ENCODE results near the gene KCNH2. TPM values are rescaled to one million over a fixed set of nuclear protein-coding genes. Genes with fewer than 3 reads are reported as not detected.

Gene KCNH2
- total and polyA plus RNA-seq, 2 of the 8 experiments (the other 6 are each of a cell fraction or from before 2014, with no cell fraction given): 8.0 to 15.0 TPM

DNA sequence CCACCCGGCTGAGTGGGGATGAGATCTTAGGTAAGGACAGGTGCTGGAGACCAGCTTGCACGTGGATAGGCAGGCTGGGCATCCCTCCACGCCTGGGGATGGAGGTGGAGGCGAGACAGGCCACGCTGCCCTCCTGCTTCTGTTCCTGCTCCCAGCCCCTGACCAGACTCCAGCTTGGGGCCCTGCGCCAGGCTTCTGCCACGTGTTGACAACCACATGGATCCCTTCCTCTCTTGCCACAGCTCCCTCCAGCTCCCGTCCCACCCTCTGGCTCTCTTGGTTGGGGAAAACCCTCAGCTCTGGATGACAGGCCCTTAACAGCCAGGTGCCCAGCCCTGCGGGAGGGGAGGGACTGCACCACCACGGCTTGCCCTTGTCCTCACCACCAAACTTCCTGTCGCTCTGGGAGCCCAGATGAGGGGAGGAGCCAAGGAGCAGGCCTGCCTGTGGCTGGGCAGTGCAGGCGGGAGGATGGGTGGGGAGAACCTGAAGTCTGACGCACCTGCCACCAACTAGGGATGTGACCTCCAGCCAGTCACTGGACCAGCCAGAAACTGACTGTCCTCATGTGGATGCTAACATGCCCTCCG, 36.0 kb downstream of the KCNH2 start:
- H4K5ac ChIP-seq (ENCODE audit: insufficient read length, low read depth, low read length): no peak overlapping the region
- H2BK12ac ChIP-seq (ENCODE audit: low read depth, low read length): no peak overlapping the region
- H3K27ac ChIP-seq (ENCODE audit: low read depth, low read length): no peak overlapping the region
- POLR2A ChIA-PET (ENCODE audit: partially characterized antibody): no interaction called here
- no peaks in the 10 kb centered on the region for H3K23me2 ChIP-seq (ENCODE audit: low read depth, low read length)
- peak overlapping the region; percentile 62; the same call in 1 of the 2 replicates for H4K8ac ChIP-seq (ENCODE audit: extremely low read depth, insufficient read depth, low read length)
- H3K79me1 ChIP-seq (ENCODE audit: low read depth, low read length): no peaks in the 10 kb centered on the region
- WGBS, 2 experiments (ENCODE audit: extremely low coverage in 1 of 2, insufficient coverage in 1 of 2, insufficient read length in 1 of 2, insufficient replicate concordance in 2 of 2, low coverage in 1 of 2, low lambda C conversion rate in 2 of 2, missing lambda C conversion rate in 1 of 2): 67% methylated on average over 11 of the region's 14 CpGs; no CpG with 5 or more reads in 1 of the 2 experiments
- H2BK20ac ChIP-seq (ENCODE audit: low read length): no peak overlapping the region
- peaks cover 0 to 9% (median 4%) of the 10 kb centered on the region in 4 experiments; a peak in 2 of 7 replicates for H3K27me3 ChIP-seq (replicated peaks in 1 of 4; ENCODE audit: control insufficient read depth in 3 of 4, extremely low read depth in 1 of 4, insufficient read depth in 3 of 4, low read length in 3 of 4)
- no peak overlapping the region for H3K9ac ChIP-seq (replicated peaks in 1 of 4; ENCODE audit: extremely low read depth in 1 of 4, low read depth in 3 of 4, low read length in 3 of 4)
- H3K4me1 ChIP-seq (replicated peaks in 1 of 4; ENCODE audit: control insufficient read depth in 3 of 4, insufficient read depth in 4 of 4, low read length in 3 of 4): peaks cover 0 to 24% (median 12%) of the 10 kb centered on the region in 4 experiments; a peak in 6 of 7 replicates
- no peak overlapping the region for H3K14ac ChIP-seq (ENCODE audit: insufficient read length)
- FAIRE-seq: no peak
- H3K4me3 ChIP-seq (ENCODE audit: extremely low read depth in 1 of 4, insufficient read depth in 2 of 4, low read depth in 3 of 4, low read length in 4 of 4): no peak overlapping the region
- no peaks in the 10 kb centered on the region for H3K36me3 ChIP-seq (ENCODE audit: control insufficient read depth in 2 of 4, insufficient read depth in 4 of 4, low read length in 3 of 4)
- no peak overlapping the region for H3K4ac ChIP-seq (replicated peaks; ENCODE audit: insufficient read length, low read depth, low read length)
- no peaks in the 10 kb centered on the region for H3K79me2 ChIP-seq (ENCODE audit: control insufficient read depth in 1 of 2, insufficient read depth in 2 of 2, low read length in 2 of 2)
- H2AFZ ChIP-seq (ENCODE audit: low read length): no peak overlapping the region
- H3K4me2 ChIP-seq (ENCODE audit: insufficient read depth in 1 of 2, low read depth in 2 of 2, low read length in 2 of 2): no peak overlapping the region; a peak in 1 of 4 replicates
- no peak for DNase-seq (ENCODE audit: low read depth in 1 of 2, low spot score in 2 of 2)
- H2BK120ac ChIP-seq (replicated peaks; ENCODE audit: low read depth, low read length): no peak overlapping the region
- H3K9me3 ChIP-seq (ENCODE audit: insufficient read depth in 2 of 2, low read depth in 1 of 2, low read length in 1 of 2): no peaks in the 10 kb centered on the region
- H3K23ac ChIP-seq (ENCODE audit: insufficient read length): no peak overlapping the region
- peak overlapping the region; percentile 23 for H4K91ac ChIP-seq (replicated peaks; ENCODE audit: insufficient read length, low read length)
- H2BK15ac ChIP-seq (ENCODE audit: low read length): no peak overlapping the region; the same call in 1 of the 2 replicates
- no peak overlapping the region for H2AK5ac ChIP-seq (ENCODE audit: low read depth, low read length)
- H4K20me1 ChIP-seq (replicated peaks in 1 of 2; ENCODE audit: control insufficient read depth in 1 of 2, insufficient read depth in 2 of 2, low read length in 2 of 2): peaks cover 0 to 3% of the 10 kb centered on the region in 2 experiments
- H2BK5ac ChIP-seq (ENCODE audit: low read depth, low read length): no peak overlapping the region
- H3K18ac ChIP-seq (ENCODE audit: extremely low read depth, low read length): peak overlapping the region; percentile 40; the same call in 1 of the 2 replicates
- CTCF ChIA-PET (ENCODE audit: partially characterized antibody): interaction anchor here (0.7 to 6.1 kb wide), 7 partner anchors 21 to 64 kb away, joined by 3 to 35 read pairs (median 4); no protein-coding TSS in a partner anchor
- H3K56ac ChIP-seq (replicated peaks; ENCODE audit: insufficient read length, low read depth, low read length): no peak overlapping the region
- TF ChIP-seq SAP30 (IDR thresholded peaks at IDR 0.05; ENCODE audit: insufficient read depth, insufficient replicate concordance, low read length): no peak
- no peak for TF ChIP-seq ASH2L (IDR thresholded peaks at IDR 0.05; ENCODE audit: low read length)
- no peak for TF ChIP-seq TBP (IDR thresholded peaks at IDR 0.05; ENCODE audit: low read depth, low read length)
- no peak for TF ChIP-seq RXRA (IDR thresholded peaks at IDR 0.05; ENCODE audit: insufficient read depth, low read depth, low read length)
- TF ChIP-seq EZH2 (IDR thresholded peaks at IDR 0.05; ENCODE audit: low read depth, low read length, severe bottlenecking): no peak
- TF ChIP-seq RAD21 (IDR thresholded peaks at IDR 0.05 in 1 of 2, conservative IDR thresholded peaks at IDR 0.05 in 1 of 2; ENCODE audit: low read depth in 2 of 2, low read length in 2 of 2): no peak
- TF ChIP-seq, protein P1, sequence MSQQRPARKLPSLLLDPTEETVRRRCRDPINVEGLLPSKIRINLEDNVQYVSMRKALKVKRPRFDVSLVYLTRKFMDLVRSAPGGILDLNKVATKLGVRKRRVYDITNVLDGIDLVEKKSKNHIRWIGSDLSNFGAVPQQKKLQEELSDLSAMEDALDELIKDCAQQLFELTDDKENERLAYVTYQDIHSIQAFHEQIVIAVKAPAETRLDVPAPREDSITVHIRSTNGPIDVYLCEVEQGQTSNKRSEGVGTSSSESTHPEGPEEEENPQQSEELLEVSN (IDR thresholded peaks at IDR 0.05): no peak
- TF ChIP-seq CBX5 (IDR thresholded peaks at IDR 0.05; ENCODE audit: low read depth, low read length): no peak
- TF ChIP-seq HDAC6 (IDR thresholded peaks at IDR 0.05; ENCODE audit: low read depth, low read length): no peak
- no peak for TF ChIP-seq RFX5 (IDR thresholded peaks at IDR 0.05; ENCODE audit: borderline replicate concordance, low read depth, low read length)
- TF ChIP-seq TCF12 (IDR thresholded peaks at IDR 0.05; ENCODE audit: low read depth, low read length): no peak
- no peak for TF ChIP-seq MAFK (IDR thresholded peaks at IDR 0.05; ENCODE audit: low read depth, low read length)

Data from H1 (cell line).